HCT116 (cell line): ENCODE measurements around the gene OR5K2. TPM values are rescaled to one million over a fixed set of nuclear protein-coding genes. Genes with fewer than 3 reads are reported as not detected.

Experiments used
- ATAC-seq: fragments of 200-7000 bp; cut with Tn5 transposase; 2 replicates; pipeline ENCODE4 v1.9.1; 2020; ENCODE audit warnings: mild to moderate bottlenecking, moderate library complexity
- BruUV-seq: library from RNA; stranded (reverse); fragments of 400-500 nt; replicated peaks from 2 replicates; lab custom pipeline; 2021; lab: Mats Ljungman, UMichigan
- CTCF ChIA-PET: fragments of 300-600 bp; sonication (Branson Sonifier 250); formaldehyde crosslinking; loops from one replicate; lab custom pipeline; 2021; ENCODE audit warnings: antibody characterized with exemption; lab: Charles Lee
- POLR2A ChIA-PET: fragments of 300-600, 350-600 bp; sonication (Branson Sonifier 250); formaldehyde crosslinking; loops from one replicate; lab custom pipeline; 2021; ENCODE audit warnings: antibody characterized with exemption; lab: Charles Lee
- RAD21 ChIA-PET, 2 experiments: fragments of 300-600 bp; sonication (Branson Sonifier 250); formaldehyde crosslinking; loops; one replicate each; lab custom pipeline; 2023; ENCODE audit warnings: low total read pairs in 2 of 2; ENCODE audit not compliant: uncharacterized antibody in 2 of 2, unreplicated experiment in 2 of 2, low non-redundant PET in 1 of 2; lab: Charles Lee
- DNase-seq: peaks from one replicate; pipeline ENCODE4 v3.0.0-alpha.2; 2010; ENCODE audit warnings: low read depth, low spot score
- H2AFZ ChIP-seq: fragments of 200-600 bp; shearing (Covaris generic), sonication (generic); 2 replicates; pipeline ENCODE4 v1.6.1; 2017; ENCODE audit warnings: low read depth, mixed run types, mixed read lengths, antibody characterized with exemption, low read length; ENCODE audit not compliant: poor library complexity, severe bottlenecking
- H3K27ac ChIP-seq: 2 replicates; pipeline ENCODE4 v1.5.1; 2012; ENCODE audit warnings: low read depth, low read length
- H3K27me3 ChIP-seq: fragments of 200-600 bp; sonication (generic); 2 replicates; pipeline ENCODE4 v1.6.1; 2016; ENCODE audit warnings: mixed run types, low read length, mixed read lengths; ENCODE audit not compliant: insufficient read depth
- H3K36me3 ChIP-seq, 2 experiments: fragments of 200-500 bp in 1 of 2; fragments of 200-600 bp in 1 of 2; sonication (Bioruptor generic) in 1 of 2; sonication (generic) in 1 of 2; 2 replicates each; pipeline versions ENCODE4 v1.5.1 to v1.6.1; 2014 to 2016; ENCODE audit warnings: low read length in 2 of 2, inconsistent platforms in 1 of 2, mixed read lengths in 1 of 2, mixed run types in 1 of 2; ENCODE audit not compliant: insufficient read depth in 2 of 2, control insufficient read depth in 1 of 2
- H3K4me1 ChIP-seq, 2 experiments: fragments of 200-600 bp in 1 of 2; sonication (generic) in 1 of 2; 2 replicates each; pipeline versions ENCODE4 v1.5.1 to v1.6.1; 2012 to 2017; ENCODE audit warnings: low read length in 2 of 2, inconsistent platforms in 1 of 2, mild to moderate bottlenecking in 1 of 2, mixed read lengths in 1 of 2, mixed run types in 1 of 2, moderate library complexity in 1 of 2; ENCODE audit not compliant: insufficient read depth in 2 of 2, control insufficient read depth in 1 of 2
- H3K4me2 ChIP-seq: fragments of 200-600 bp; sonication (generic); 2 replicates; pipeline ENCODE4 v1.6.1; 2017; ENCODE audit warnings: mixed run types, low read length, mixed read lengths
- H3K4me3 ChIP-seq, 2 experiments: fragments of 200-600 bp in 1 of 2; sonication (generic) in 1 of 2; replicated peaks in 1 of 2; 2 replicates each; pipeline ENCODE4 v1.5.1; 2011 to 2016; ENCODE audit warnings: low read length in 2 of 2, control low read depth in 1 of 2, low read depth in 1 of 2, mild to moderate bottlenecking in 1 of 2, mixed read lengths in 1 of 2, mixed run types in 1 of 2
- H3K79me2 ChIP-seq: fragments of 200-600 bp; sonication (generic); 2 replicates; pipeline ENCODE4 v1.6.1; 2017; ENCODE audit warnings: mild to moderate bottlenecking, mixed run types, low read length, moderate library complexity, mixed read lengths; ENCODE audit not compliant: insufficient read depth
- H3K9ac ChIP-seq: fragments of 200-600 bp; sonication (generic); 2 replicates; pipeline ENCODE4 v1.6.1; 2016; ENCODE audit warnings: low read length, mixed read lengths
- H3K9me2 ChIP-seq: fragments of 200-600 bp; sonication (generic), shearing (Covaris generic); 2 replicates; pipeline ENCODE4 v1.6.1; 2017; ENCODE audit warnings: mixed run types, mild to moderate bottlenecking, moderate library complexity; ENCODE audit not compliant: insufficient read depth
- H3K9me3 ChIP-seq, 2 experiments: fragments of 200-500 bp in 1 of 2; fragments of 200-600 bp in 1 of 2; sonication (Bioruptor generic) in 1 of 2; sonication (generic) in 1 of 2; 2 replicates each; pipeline ENCODE4 v1.6.1; 2014 to 2017; ENCODE audit warnings: low read length in 2 of 2, mixed read lengths in 2 of 2, inconsistent platforms in 1 of 2, low read depth in 1 of 2, mild to moderate bottlenecking in 1 of 2, mixed run types in 1 of 2, moderate library complexity in 1 of 2; ENCODE audit not compliant: control insufficient read depth in 1 of 2, insufficient read depth in 1 of 2
- H4K20me1 ChIP-seq: fragments of 200-600 bp; sonication (generic), shearing (Covaris generic); 2 replicates; pipeline ENCODE4 v1.6.1; 2017; ENCODE audit warnings: mixed run types, mild to moderate bottlenecking, moderate library complexity; ENCODE audit not compliant: insufficient read depth
- CBX3 ChIP-seq: IDR thresholded peaks from 2 replicates; pipeline ENCODE4 v1.6.1; 2012; ENCODE audit warnings: low read depth
- ELF1 ChIP-seq: IDR thresholded peaks from 2 replicates; pipeline ENCODE4 v1.6.1; 2012; ENCODE audit warnings: low read depth, borderline replicate concordance
- JUND ChIP-seq: IDR thresholded peaks from 2 replicates; pipeline ENCODE4 v1.6.1; 2012
- REST ChIP-seq: IDR thresholded peaks from 2 replicates; pipeline ENCODE4 v1.6.1; 2012; ENCODE audit warnings: low read depth
- ZFX ChIP-seq: fragments of 450-650 bp; IDR thresholded peaks from 2 replicates; pipeline ENCODE4 v1.6.1; 2017
- ZNF274 ChIP-seq: fragments of 200-500 bp; sonication (Bioruptor generic); IDR thresholded peaks from 2 replicates; pipeline ENCODE4 v1.6.1; 2014; ENCODE audit warnings: mild to moderate bottlenecking, low read depth, low read length, inconsistent platforms
- intact Hi-C: fragments of 100-400 bp; cut with micrococcal nuclease; formaldehyde crosslinking; loops from 2 replicates; pipeline ENCODE4 v1.10.0; 2022
- total RNA-seq: library from RNA; stranded (reverse); gene quantifications from one replicate; pipeline ENCODE4 v1.2.1, GENCODE V29; 2021; ENCODE audit not compliant: unreplicated experiment
- TF ChIP-seq, protein P1 (sequence below), 3 experiments: fragments of 200-600 bp in 1 of 3; sonication (generic) in 1 of 3; IDR thresholded peaks in 2 of 3; conservative IDR thresholded peaks in 1 of 3; 2 replicates each; pipeline ENCODE4 v1.5.1; 2012 to 2017; ENCODE audit warnings: low read depth in 2 of 3, low read length in 2 of 3, antibody characterized with exemption in 1 of 3, borderline replicate concordance in 1 of 3, control low read depth in 1 of 3, mild to moderate bottlenecking in 1 of 3, mixed read lengths in 1 of 3, mixed run types in 1 of 3, moderate library complexity in 1 of 3; ENCODE audit not compliant: insufficient read depth in 1 of 3
- TF ChIP-seq, protein P2 (sequence below): IDR thresholded peaks from 2 replicates; pipeline ENCODE4 v1.6.1; 2012

The OR5K2 gene
- total RNA-seq, 1 experiment from 2014 or later = not detected

DNA sequence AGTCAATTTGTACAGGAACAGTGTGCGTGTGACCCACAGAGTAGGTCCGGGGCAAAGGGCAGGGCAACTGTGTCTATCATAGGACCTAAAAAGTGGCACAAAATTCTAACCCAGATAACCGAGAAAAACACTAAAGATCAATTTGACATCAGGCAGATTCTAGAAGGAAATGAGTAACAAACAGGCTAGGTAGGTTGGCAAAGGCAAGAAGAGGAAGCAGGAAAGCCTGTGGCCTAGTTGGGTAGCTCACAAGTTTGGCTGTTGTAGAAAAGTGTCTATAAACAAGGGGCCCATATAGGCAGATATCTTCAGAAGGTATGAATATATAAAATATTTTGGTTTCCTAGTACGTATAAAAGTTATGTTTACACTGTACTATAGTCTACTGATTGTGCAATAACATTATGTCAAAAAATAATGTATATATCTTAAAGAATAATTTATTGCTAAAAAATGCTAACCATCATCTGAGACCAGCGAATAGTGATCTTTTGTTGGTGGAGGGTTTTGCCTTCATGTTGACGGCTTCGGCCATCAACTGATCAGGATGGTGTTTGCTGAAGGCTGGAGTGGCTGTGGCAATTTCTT, 47.8 kb upstream of the OR5K2 start:
- ATAC-seq (no peak), DNase-seq (no peak)
- no peaks in the 10 kb centered on the region for H4K20me1 ChIP-seq
- intact Hi-C loops = no loop called here
- H3K36me3 ChIP-seq = no peaks in the 10 kb centered on the region
- ChIA-PET POLR2A (no interaction called here), RAD21 (no interaction called here), CTCF (no interaction called here)
- peak overlapping the region; percentile 10 for H2AFZ ChIP-seq
- BruUV-seq = no TSS peak
- peaks cover 5 to 10% of the 10 kb centered on the region in 2 experiments; a peak in 3 of 4 replicates for H3K4me1 ChIP-seq
- H3K27ac ChIP-seq = no peak overlapping the region
- H3K9ac ChIP-seq = no peak overlapping the region
- no peak overlapping the region for H3K4me2 ChIP-seq
- H3K9me3 ChIP-seq = no peaks in the 10 kb centered on the region
- no peak overlapping the region for H3K4me3 ChIP-seq
- H3K9me2 ChIP-seq = no peaks in the 10 kb centered on the region
- TF ChIP-seq JUND (no peak), ZFX (no peak), ELF1 (no peak), REST (no peak), CBX3 (no peak), ZNF274 (no peak)
- TF ChIP-seq, protein P1, sequence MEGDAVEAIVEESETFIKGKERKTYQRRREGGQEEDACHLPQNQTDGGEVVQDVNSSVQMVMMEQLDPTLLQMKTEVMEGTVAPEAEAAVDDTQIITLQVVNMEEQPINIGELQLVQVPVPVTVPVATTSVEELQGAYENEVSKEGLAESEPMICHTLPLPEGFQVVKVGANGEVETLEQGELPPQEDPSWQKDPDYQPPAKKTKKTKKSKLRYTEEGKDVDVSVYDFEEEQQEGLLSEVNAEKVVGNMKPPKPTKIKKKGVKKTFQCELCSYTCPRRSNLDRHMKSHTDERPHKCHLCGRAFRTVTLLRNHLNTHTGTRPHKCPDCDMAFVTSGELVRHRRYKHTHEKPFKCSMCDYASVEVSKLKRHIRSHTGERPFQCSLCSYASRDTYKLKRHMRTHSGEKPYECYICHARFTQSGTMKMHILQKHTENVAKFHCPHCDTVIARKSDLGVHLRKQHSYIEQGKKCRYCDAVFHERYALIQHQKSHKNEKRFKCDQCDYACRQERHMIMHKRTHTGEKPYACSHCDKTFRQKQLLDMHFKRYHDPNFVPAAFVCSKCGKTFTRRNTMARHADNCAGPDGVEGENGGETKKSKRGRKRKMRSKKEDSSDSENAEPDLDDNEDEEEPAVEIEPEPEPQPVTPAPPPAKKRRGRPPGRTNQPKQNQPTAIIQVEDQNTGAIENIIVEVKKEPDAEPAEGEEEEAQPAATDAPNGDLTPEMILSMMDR (IDR thresholded peaks at IDR 0.05 in 2 of 3, conservative IDR thresholded peaks at IDR 0.05 in 1 of 3; ENCODE audit: borderline replicate concordance in 1 of 3, insufficient read depth in 1 of 3, low read depth in 2 of 3, low read length in 2 of 3) = no peak
- TF ChIP-seq, protein P2, sequence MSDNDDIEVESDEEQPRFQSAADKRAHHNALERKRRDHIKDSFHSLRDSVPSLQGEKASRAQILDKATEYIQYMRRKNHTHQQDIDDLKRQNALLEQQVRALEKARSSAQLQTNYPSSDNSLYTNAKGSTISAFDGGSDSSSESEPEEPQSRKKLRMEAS = no peak
- no peaks in the 10 kb centered on the region for H3K79me2 ChIP-seq
- H3K27me3 ChIP-seq = no peaks in the 10 kb centered on the region
